GM12891 (cell line): ENCODE results near the gene DOK5.

Experiments used
- PAX5 ChIP-seq: IDR thresholded peaks from 2 replicates; pipeline ENCODE4 v1.6.1; 2011; ENCODE audit warnings: low read length, moderate library complexity, mild to moderate bottlenecking; ENCODE audit not compliant: insufficient read depth, severe bottlenecking
- POLR2A ChIP-seq: IDR thresholded peaks from 2 replicates; pipeline ENCODE4 v1.6.1; 2011; ENCODE audit warnings: low read depth, low read length, control low read depth
- POLR2AphosphoS5 ChIP-seq: IDR thresholded peaks from 2 replicates; pipeline ENCODE4 v1.6.1; 2011; ENCODE audit warnings: low read depth, low read length, control low read depth
- TAF1 ChIP-seq: IDR thresholded peaks from 2 replicates; pipeline ENCODE4 v1.6.1; 2011; ENCODE audit warnings: low read depth, low read length, control low read depth

- TF ChIP-seq POLR2AphosphoS5 = no peak
- no peak for TF ChIP-seq TAF1
- no peak for TF ChIP-seq POLR2A
- no peak for TF ChIP-seq PAX5
These were observed 20.4 kb upstream of the DOK5 start for GRCh38 chr20:54454982-54455381.
